ENCODE data around the gene TEX36.
"Not testable (repeated sequence)": the region's sequence is repeated elsewhere in the genome, so short reads cannot be mapped to it uniquely, and the experiment has no call there.

TEX36 gene

DNA sequence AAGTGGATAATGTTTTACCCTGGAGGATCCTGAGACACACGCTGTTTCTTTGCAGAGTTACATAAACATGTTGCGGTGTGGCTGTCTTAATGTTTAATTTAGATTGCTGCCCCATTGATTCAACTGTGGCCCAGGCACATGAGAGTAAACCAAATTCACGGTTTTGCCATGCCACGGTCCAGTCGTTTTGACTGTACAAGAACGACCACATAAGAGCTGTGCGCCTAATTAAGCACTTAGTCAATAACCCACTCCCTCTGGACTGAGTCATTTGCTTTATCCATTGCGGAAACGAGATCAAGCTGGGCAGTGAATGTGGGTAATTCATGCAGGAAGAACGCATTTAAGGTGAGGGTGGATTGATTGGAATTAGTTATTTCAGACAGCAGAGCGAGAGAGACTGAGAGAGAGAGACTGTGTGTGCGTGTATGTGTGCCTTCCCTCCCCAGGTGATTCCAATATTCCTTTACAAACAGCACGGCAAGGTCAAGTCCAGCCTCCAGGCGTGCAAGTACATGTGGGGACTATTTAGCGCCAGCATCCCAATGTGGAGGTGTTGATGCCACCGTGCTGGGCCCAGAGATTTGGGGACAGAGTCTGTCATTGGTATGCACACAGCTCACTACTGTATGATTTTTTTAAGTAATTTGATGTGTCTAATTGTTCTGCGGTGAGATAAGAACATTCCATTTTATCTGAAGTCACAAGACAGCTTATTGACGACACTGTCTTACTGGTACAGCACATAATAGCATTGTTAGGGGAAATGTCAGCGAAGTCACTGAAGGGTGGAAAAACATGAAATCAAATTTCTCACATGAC is 8.4 kb upstream of the TEX36 start:
- DNase-seq, result no peak

- DNase-seq, result no peak
Observed at GRCh38 chr10:125689955-125690569, 7.1 kb upstream of the TEX36 start.

- DNase-seq, result no peak
Observed at GRCh38 chr10:125687507-125688185, 4.7 kb upstream of the TEX36 start.

GRCh38 chr10:125684581-125684980 is 1.6 kb upstream of the TEX36 start:
- DNase-seq, result no peak

- DNase-seq, result no peak
Observed at GRCh38 chr10:125683821-125684220, 858 bp upstream of the TEX36 start.

GRCh38 chr10:125679436-125679835 is 3.5 kb downstream of the TEX36 start:
- no peak for DNase-seq

DNA sequence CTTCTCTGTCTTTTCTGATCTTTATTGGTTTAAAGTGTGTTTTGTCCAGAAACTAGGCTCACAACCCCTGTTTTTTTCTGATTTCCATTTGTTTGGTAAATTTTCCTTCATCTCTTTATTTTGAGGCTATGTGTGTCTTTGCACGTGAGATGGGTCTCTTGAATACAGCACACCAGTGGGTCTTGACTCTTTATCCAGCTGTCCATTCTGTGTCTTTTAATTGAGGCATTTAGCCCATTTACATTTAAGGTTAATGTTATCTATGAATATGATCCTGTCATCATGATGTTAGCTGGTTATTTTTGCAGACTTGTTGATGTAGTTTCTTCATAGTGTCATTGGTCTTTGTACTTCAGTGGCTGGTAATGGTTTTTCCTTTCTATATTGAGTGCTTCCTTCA is 10.1 kb downstream of the TEX36 start:
- DNase-seq, result no peak

DNA sequence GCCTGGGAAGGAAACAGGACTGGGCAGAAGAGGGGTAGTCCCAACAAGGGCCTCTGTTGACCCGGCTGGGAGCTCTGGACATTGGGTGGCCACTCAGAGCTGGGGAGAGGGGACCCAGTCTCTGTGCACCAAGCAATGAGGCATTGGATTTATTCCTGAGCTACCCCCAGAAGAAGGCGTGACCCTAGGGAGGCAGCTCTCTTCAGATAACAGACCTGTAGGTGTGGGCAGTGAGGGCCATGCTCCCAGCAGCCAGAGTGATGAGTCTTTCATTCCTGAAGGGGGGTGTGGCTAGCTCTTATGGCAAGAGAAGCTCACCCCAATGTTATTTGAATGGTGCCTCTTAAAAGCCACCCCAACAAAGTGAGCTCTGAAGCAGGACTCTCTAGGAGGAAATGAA is 20.4 kb downstream of the TEX36 start:
- no peak for DNase-seq

DNA sequence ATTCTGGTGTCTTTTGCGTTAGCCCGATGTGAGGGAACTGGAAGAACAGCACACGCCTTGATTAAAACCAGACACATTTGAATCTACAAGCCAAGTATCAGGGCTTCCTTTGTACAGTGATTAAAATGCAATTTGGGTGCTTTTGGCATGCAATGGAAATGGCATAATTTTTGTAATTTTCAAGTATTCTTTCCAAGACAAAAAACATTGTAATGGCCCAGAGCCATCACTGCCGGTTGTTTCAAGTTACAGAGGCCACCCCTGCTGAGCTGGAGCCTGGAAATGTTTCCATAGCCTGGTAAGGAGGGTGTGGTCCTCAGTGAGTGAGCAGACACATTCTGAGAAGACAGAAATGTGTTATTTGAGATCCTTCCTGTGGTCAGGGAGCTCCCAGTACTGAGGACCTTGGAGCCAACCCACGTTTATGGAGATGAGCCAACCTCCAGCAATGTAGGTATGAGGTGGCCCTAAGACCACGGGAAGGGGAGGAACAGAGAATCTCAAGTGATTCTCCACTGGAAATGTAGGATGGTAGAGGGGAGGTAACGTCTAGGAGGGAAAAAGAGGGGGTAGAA is 20.9 kb downstream of the TEX36 start:
- DNase-seq, result no peak

GRCh38 chr10:125661431-125661940 is 21.5 kb downstream of the TEX36 start:
- DNase-seq, result no peak

DNA sequence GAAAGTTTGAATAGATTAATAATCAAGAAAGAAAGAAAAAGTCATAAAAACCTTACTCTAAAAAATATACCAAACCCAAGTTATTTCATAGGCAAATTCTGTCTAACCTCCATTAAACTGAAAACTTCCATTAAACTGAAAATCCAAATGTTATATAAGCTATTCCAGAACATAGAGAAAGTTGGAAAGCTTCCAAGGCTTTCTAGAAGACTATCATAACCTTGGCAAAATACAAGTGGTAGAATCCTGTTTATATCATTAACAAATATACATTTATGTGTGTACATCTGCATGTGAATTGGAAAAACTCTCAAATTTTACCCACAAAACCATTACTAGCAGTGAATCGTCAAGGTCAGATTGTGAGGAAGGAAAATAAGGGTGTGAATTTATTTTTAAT is 23.9 kb downstream of the TEX36 start:
- no peak for DNase-seq

GRCh38 chr10:125656523-125656922 is 26.4 kb downstream of the TEX36 start:
- no peak for DNase-seq

DNA sequence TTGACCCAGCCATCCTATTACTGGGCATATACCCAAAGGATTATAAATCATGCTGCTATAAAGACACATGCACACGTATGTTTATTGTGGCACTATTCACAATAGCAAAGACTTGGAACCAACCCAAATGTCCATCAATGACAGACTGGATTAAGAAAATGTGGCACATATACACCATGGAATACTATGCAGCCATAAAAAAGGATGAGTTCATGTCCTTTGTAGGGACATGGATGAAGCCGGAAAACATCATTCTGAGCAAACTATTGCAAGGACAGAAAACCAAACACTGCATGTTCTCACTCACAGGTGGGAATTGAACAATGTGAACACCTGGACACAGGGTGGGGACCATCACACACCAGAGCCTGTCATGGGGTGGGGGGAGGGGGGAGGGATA is 29.9 kb downstream of the TEX36 start:
- not testable (repeated sequence) for DNase-seq

GRCh38 chr10:125646311-125646710 is 36.7 kb downstream of the TEX36 start:
- DNase-seq, result no peak

GRCh38 chr10:125641398-125641797 is 41.6 kb downstream of the TEX36 start:
- DNase-seq, result no peak

- DNase-seq, result no peak
Observed at GRCh38 chr10:125640653-125641052, 42.3 kb downstream of the TEX36 start.

DNA sequence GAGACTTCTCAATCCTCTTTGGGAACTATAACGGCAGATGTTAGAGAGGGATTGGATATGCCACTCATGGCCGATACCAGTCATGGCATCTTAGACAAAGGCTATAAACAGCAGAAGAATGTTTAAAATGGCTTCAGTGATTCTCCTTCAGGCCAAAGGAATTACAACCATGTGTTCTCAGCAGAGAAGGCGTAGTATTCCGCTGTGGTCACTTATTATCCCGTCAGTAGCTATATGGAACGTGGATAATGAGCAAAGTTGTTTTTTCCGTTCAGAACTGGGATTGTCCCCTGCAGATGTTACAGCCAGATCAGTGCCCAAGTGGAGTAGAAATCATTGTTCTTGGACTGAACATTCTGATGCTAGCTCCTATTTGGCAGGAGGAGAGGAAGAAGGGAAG is 43.1 kb downstream of the TEX36 start:
- DNase-seq, result no peak

DNA sequence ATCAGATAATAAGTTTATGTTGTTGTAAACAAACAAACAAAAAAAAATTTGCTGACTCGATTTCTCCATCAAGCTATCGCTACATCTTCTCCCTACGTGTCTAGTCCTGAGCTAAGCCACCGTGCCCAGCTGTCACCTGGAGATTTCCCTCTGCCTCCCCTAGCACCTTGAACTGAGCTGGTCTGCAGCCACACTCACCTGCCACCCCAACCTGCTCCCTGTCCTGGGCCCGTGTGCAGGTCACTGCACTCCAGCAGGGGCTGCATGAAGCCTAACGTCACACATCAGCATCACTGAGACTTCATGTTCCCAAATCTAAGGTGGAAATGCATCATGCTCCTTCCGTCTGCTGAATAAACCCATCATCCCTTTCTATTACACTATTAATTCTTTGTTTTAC is 44.4 kb downstream of the TEX36 start:
- DNase-seq, result no peak

DNA sequence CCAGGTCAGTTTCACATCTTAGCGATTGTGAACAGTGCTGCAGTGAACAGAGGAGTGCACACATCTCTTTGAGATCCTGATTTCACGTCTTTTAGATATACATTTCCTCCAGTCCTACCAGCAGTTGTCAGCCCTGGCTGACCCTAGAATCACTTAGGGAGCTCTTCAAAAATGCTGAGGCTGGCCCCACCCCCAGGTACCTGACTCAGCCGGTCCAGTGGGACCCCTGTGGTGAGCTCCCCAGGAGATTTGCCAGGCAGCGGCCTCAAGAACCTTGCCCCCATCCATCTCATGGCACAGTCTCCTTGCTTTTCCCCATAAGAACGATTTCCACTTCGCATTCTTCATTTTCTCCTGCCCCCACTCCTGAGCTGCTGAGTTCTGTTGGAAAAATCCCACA is 45.5 kb downstream of the TEX36 start:
- DNase-seq, result no peak

GRCh38 chr10:125634606-125635005 is 48.4 kb downstream of the TEX36 start:
- DNase-seq, result no peak

DNA sequence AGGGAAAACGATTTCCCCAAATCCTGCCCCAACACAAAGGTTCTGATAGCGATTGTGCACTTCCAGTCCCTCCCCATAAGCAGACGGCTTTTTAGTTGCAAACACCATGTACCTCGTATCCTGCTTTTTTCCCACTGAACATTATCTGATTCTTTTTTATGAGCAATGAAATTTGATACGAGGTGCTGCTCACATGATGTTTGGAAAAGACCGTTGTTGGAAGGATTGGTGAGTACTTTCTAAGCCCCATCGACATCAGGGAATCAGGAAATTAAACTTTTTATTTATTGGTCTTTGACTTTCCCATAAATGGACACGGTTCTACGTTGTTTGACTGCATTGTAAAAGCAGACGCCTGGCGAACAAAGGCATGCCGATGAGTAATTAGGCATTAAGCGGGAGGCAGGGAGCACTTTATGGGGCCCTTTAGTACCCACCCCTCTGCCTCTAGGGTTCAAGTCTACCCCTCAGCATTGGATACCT is 49.4 kb downstream of the TEX36 start:
- no peak for DNase-seq

DNA sequence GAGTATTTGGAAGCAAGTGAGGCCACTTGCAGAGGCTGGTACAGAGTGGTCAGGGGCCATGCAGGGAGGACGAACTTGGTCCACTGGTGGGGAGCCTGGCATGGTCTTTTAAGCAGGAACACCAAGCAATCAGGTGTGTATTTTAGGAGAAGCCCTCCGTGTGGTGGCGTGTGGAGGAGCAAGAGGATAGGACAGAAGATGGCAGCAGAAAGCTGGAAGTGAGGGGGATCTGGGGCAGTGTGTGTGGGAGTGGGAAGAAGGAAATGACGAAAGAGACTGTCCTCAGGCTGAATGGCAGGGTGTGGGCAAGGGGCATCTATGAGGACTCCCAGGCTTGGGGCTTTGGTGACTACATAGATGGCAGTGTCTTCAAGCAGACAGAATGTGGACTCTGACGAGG is 51.2 kb downstream of the TEX36 start:
- no peak for DNase-seq

DNA sequence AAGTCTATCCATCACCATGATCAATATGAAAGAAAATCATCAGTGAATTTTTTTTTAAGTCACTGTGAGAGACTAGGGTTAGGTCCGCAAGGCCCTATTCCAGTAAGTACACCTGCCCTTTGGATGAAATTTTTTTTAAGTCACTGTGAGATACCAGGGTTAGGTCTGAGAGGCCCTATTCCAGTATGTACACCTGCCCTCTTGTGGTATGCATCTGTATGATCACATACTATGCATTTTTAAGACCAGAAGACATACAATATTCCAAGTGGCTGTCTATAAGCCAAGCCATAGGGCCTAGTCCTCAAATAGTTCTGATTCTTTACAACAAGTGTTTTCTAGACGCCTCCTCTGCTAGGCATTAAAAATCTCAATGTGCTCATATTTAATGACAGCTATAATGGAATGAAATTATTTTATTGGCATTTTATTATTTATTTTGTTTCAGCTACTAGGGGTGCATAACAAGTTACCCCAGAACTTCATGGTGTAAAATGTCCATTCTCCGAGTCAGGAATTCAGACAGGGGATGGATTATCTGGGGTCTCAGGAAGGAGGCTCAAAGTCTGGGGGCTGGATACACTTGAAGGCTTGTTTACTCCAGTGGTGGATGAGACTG is 53.1 kb downstream of the TEX36 start:
- DNase-seq, result peak; percentile 21
